Heart left ventricle (tissue), 13 donors: ENCODE data around the gene HSPB6.

ENCODE experiments used
- CTCF ChIP-seq, 12 donors: fragments of 200-600 bp; sonication (generic) in 4 of 12; IDR thresholded peaks; one replicate each; pipeline versions ENCODE4 v1.5.0 to v1.8.0; 2018 to 2022; ENCODE audit warnings: antibody characterized with exemption in 12 of 12, mild to moderate bottlenecking in 5 of 12
- POLR2A ChIP-seq, 2 donors: fragments of 450-650 bp; IDR thresholded peaks; one replicate each; pipeline ENCODE4 v1.6.1; 2017; ENCODE audit warnings: antibody characterized with exemption in 2 of 2, mild to moderate bottlenecking in 2 of 2, moderate library complexity in 2 of 2
- donor health status: ischemic (EF 13 %, LVEDD 7.1; RV severe dilation, severe dysfunction).
- donor health status: DM: no; HTN: yes; CAD: no.
- donor health status: DM: no; HTN: no; CAD: no.
- donor health status: ischemic (EF 25% LVEDD 6.9; RV normal size, moderate dysfunction).
- donor health status: ischemic (EF 25% LVEDD 5.7; RV mildly dilated, moderate dysfunction).
- donor health status: ischemic (EF 35%, LVEDD 5.7; RV mildly dilated, moderate dysfunction).
- donor health status: nonischemic (EF 11% LVEDD 7.7; RV severe dilation, severe dysfunction).
- donor health status: DM: yes; HTN: yes; CAD: no.
- donor health status: PGD.
- donor health status: ischemic (EF 29% LVEDD 5.4; RV normal size, mild dysfunction).
- donor health status: nonischemic (EF 23%, LVEDD 6.1; RV moderate dilation, normal function).

- no peak for TF ChIP-seq CTCF (IDR thresholded peaks at IDR 0.05)
- TF ChIP-seq POLR2A (IDR thresholded peaks at IDR 0.05) = no peak
Measured at GRCh38 chr19:35741203-35741515, 15.7 kb downstream of the HSPB6 start.
